Measurements from ENCODE around the gene SUMF1.

DNA sequence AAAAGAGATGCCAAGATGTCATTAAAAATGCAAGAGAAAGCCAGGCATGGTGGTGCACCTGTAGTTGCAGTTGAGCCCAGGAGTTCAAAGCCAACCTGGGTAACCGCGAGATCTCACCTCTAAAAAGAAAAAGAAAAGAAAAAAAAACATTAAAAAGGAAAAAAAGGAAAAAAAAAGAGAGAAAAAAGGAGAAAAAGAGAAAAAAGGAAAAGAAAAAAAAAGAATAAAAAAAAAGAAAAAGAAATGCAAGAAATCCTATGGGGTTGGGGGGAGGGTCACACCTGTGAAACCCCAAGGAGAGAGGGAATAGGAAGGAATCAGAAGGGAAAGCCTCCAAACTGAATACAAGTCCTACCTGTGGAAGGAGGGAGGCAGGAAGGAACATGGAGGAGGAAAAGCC is 5.2 kb upstream of the SUMF1 start:
- TF ChIP-seq TAF1 (IDR thresholded peaks at IDR 0.05; ENCODE audit: borderline replicate concordance, insufficient read depth, low read length) (no peak), SIN3A (IDR thresholded peaks at IDR 0.05; ENCODE audit: borderline replicate concordance, insufficient read depth, low read length) (no peak), POLR2AphosphoS5 (IDR thresholded peaks at IDR 0.05; ENCODE audit: low read depth, low read length) (no peak), FOXP2 (optimal IDR thresholded peaks at IDR 0.05; ENCODE audit: borderline replicate concordance, extremely low read depth, extremely low read length, insufficient read depth) (no peak)
- TF ChIP-seq, protein P1, sequence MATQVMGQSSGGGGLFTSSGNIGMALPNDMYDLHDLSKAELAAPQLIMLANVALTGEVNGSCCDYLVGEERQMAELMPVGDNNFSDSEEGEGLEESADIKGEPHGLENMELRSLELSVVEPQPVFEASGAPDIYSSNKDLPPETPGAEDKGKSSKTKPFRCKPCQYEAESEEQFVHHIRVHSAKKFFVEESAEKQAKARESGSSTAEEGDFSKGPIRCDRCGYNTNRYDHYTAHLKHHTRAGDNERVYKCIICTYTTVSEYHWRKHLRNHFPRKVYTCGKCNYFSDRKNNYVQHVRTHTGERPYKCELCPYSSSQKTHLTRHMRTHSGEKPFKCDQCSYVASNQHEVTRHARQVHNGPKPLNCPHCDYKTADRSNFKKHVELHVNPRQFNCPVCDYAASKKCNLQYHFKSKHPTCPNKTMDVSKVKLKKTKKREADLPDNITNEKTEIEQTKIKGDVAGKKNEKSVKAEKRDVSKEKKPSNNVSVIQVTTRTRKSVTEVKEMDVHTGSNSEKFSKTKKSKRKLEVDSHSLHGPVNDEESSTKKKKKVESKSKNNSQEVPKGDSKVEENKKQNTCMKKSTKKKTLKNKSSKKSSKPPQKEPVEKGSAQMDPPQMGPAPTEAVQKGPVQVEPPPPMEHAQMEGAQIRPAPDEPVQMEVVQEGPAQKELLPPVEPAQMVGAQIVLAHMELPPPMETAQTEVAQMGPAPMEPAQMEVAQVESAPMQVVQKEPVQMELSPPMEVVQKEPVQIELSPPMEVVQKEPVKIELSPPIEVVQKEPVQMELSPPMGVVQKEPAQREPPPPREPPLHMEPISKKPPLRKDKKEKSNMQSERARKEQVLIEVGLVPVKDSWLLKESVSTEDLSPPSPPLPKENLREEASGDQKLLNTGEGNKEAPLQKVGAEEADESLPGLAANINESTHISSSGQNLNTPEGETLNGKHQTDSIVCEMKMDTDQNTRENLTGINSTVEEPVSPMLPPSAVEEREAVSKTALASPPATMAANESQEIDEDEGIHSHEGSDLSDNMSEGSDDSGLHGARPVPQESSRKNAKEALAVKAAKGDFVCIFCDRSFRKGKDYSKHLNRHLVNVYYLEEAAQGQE (IDR thresholded peaks at IDR 0.05; ENCODE audit: insufficient read depth in 1 of 2, low read depth in 2 of 2, low read length in 2 of 2): no peak

Measured in PFSK-1 (cell line).